ENCODE data around the gene HMGB1. TPM values are rescaled to one million over a fixed set of nuclear protein-coding genes. Genes with fewer than 3 reads are reported as not detected.

Gene HMGB1
- total and polyA plus RNA-seq, 2 experiments from 2014 or later = 727 to 2,970 TPM

DNA sequence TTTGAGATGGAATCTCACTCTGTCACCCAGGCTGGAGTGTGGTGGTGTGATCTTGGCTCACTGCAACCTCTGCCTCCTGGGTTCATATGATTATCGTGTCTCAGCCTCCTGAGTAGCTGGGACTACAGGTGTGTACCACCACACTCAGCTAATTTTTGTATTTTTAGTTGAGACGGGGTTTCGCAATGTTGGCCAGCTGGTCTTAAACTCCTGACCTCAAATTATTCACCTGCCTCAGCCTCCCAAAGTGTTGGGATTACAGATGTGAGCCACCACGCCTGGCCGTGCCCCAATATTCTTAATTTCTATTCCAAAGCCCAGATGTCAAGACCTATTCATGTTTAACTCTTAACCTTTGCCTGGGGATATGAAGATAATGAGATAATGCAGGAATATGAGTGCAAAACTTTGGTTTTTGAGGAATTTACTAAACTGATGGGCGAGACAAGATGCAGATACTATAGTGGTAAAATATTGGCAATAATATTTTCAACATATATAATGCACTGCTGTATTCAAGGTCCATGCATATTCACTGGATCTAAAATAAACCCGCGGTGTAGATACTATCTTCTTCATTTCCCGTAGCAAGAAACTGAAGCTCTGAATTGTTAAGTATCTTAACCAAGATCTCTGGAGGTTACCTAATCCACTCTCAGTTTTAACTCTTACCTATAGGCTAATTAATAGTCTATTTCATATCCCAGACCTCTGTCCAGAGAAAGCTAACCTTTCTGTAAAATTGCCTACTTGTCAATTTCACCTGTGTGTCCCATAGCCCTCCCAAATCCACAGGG lies 43.7 kb upstream of the HMGB1 start (continued):
- TF ChIP-seq, protein P1, sequence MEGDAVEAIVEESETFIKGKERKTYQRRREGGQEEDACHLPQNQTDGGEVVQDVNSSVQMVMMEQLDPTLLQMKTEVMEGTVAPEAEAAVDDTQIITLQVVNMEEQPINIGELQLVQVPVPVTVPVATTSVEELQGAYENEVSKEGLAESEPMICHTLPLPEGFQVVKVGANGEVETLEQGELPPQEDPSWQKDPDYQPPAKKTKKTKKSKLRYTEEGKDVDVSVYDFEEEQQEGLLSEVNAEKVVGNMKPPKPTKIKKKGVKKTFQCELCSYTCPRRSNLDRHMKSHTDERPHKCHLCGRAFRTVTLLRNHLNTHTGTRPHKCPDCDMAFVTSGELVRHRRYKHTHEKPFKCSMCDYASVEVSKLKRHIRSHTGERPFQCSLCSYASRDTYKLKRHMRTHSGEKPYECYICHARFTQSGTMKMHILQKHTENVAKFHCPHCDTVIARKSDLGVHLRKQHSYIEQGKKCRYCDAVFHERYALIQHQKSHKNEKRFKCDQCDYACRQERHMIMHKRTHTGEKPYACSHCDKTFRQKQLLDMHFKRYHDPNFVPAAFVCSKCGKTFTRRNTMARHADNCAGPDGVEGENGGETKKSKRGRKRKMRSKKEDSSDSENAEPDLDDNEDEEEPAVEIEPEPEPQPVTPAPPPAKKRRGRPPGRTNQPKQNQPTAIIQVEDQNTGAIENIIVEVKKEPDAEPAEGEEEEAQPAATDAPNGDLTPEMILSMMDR (conservative IDR thresholded peaks at IDR 0.05; ENCODE audit: low read depth in 2 of 2) = no peak
- no peak for TF ChIP-seq ZNF331 (CRISPR knock-in tag; IDR thresholded peaks at IDR 0.05; ENCODE audit: low read depth)

DNA sequence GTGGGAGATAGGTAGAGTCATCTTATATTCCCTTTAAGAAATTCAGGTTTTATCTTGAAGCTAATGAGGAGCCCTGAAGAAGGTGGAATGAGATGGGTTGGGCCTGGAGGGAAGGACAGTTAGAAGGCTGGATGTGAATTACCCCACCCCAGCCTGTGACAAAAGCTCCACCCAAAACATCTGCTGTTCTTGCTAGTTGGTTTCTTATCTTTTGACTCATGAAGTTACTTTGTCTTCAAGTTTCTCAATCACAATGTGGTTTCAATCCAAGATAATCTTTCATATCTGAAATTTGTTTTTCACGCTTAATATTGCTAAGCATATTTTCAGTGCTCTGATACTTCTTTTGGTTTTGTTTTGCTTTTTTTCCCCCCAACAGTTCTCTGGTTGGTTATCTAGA lies 38.3 kb upstream of the HMGB1 start:
- no peaks in the 10 kb centered on the region for H3K4me1 ChIP-seq (ENCODE audit: insufficient read depth)
- DNase-seq (ENCODE audit: low spot score) = no peak
- no peak overlapping the region for H3K4me2 ChIP-seq
- no peaks in the 10 kb centered on the region for H4K20me1 ChIP-seq (replicated peaks; ENCODE audit: insufficient read depth)
- H3K79me2 ChIP-seq (replicated peaks; ENCODE audit: insufficient read depth) = no peaks in the 10 kb centered on the region
- Mint-ChIP-seq H3K36me3 (ENCODE audit: low read depth) (no peaks in the 10 kb centered on the region), H3K9me3 (no peaks in the 10 kb centered on the region), H3K27me3 (ENCODE audit: insufficient read depth, low read depth, poor library complexity) (peaks cover 5% of the 10 kb centered on the region), H3K4me3 (no peak overlapping the region), H3K27ac (no peak overlapping the region), H3K4me1 (peaks cover 6% of the 10 kb centered on the region)
- no peak for TF ChIP-seq EZH2 (IDR thresholded peaks at IDR 0.05; ENCODE audit: low read depth, unreplicated experiment)
- no peaks in the 10 kb centered on the region for H3K27me3 ChIP-seq (ENCODE audit: insufficient read depth)
- no peak for ATAC-seq
- H2AFZ ChIP-seq = no peak overlapping the region
- no peak overlapping the region for H3K27ac ChIP-seq (ENCODE audit: low read depth)
- no peak overlapping the region for H3K4me3 ChIP-seq
- H3K36me3 ChIP-seq (ENCODE audit: insufficient read depth) = no peaks in the 10 kb centered on the region
- no peaks in the 10 kb centered on the region for H3K9me2 ChIP-seq (ENCODE audit: insufficient read depth)
- no peaks in the 10 kb centered on the region for H3F3A ChIP-seq (replicated peaks; ENCODE audit: low read depth)

DNA sequence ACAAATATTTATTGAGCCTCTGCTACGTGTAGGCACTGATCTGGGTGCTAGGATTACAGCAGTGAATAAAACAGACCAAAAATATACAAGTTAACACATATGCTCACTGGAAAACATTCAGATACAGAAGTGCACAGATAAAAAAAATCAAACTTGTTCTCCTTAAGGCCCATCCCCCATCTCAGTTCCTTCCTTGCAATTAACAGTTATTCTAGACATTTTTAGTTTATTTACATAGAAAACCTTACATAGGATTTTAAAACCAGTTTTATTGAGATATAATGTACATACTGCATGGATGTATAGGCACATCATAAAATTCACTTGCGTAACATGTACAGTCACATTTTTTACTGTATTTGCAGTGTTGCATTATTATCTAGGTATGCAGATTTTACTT lies 36.5 kb upstream of the HMGB1 start:
- Histone ChIP-seq H3K4me1 (ENCODE audit: insufficient read depth) (no peaks in the 10 kb centered on the region), H3K9me2 (ENCODE audit: insufficient read depth) (no peaks in the 10 kb centered on the region), H3K79me2 (replicated peaks; ENCODE audit: insufficient read depth) (no peaks in the 10 kb centered on the region), H3K36me3 (ENCODE audit: insufficient read depth) (no peaks in the 10 kb centered on the region), H4K20me1 (replicated peaks; ENCODE audit: insufficient read depth) (no peaks in the 10 kb centered on the region), H3K27ac (ENCODE audit: low read depth) (no peak overlapping the region), H3K4me3 (no peak overlapping the region), H3F3A (replicated peaks; ENCODE audit: low read depth) (no peaks in the 10 kb centered on the region), H3K4me2 (no peak overlapping the region), H3K27me3 (ENCODE audit: insufficient read depth) (no peaks in the 10 kb centered on the region), H2AFZ (no peak overlapping the region)
- Mint-ChIP-seq H3K4me1 (peaks cover 6% of the 10 kb centered on the region), H3K36me3 (ENCODE audit: low read depth) (no peaks in the 10 kb centered on the region), H3K9me3 (no peaks in the 10 kb centered on the region), H3K4me3 (no peak overlapping the region), H3K27me3 (ENCODE audit: insufficient read depth, low read depth, poor library complexity) (peaks cover 4% of the 10 kb centered on the region), H3K27ac (no peak overlapping the region)
- no peak for ATAC-seq
- no peak for TF ChIP-seq ZNF331 (CRISPR knock-in tag; IDR thresholded peaks at IDR 0.05; ENCODE audit: low read depth)
- TF ChIP-seq, protein P2, sequence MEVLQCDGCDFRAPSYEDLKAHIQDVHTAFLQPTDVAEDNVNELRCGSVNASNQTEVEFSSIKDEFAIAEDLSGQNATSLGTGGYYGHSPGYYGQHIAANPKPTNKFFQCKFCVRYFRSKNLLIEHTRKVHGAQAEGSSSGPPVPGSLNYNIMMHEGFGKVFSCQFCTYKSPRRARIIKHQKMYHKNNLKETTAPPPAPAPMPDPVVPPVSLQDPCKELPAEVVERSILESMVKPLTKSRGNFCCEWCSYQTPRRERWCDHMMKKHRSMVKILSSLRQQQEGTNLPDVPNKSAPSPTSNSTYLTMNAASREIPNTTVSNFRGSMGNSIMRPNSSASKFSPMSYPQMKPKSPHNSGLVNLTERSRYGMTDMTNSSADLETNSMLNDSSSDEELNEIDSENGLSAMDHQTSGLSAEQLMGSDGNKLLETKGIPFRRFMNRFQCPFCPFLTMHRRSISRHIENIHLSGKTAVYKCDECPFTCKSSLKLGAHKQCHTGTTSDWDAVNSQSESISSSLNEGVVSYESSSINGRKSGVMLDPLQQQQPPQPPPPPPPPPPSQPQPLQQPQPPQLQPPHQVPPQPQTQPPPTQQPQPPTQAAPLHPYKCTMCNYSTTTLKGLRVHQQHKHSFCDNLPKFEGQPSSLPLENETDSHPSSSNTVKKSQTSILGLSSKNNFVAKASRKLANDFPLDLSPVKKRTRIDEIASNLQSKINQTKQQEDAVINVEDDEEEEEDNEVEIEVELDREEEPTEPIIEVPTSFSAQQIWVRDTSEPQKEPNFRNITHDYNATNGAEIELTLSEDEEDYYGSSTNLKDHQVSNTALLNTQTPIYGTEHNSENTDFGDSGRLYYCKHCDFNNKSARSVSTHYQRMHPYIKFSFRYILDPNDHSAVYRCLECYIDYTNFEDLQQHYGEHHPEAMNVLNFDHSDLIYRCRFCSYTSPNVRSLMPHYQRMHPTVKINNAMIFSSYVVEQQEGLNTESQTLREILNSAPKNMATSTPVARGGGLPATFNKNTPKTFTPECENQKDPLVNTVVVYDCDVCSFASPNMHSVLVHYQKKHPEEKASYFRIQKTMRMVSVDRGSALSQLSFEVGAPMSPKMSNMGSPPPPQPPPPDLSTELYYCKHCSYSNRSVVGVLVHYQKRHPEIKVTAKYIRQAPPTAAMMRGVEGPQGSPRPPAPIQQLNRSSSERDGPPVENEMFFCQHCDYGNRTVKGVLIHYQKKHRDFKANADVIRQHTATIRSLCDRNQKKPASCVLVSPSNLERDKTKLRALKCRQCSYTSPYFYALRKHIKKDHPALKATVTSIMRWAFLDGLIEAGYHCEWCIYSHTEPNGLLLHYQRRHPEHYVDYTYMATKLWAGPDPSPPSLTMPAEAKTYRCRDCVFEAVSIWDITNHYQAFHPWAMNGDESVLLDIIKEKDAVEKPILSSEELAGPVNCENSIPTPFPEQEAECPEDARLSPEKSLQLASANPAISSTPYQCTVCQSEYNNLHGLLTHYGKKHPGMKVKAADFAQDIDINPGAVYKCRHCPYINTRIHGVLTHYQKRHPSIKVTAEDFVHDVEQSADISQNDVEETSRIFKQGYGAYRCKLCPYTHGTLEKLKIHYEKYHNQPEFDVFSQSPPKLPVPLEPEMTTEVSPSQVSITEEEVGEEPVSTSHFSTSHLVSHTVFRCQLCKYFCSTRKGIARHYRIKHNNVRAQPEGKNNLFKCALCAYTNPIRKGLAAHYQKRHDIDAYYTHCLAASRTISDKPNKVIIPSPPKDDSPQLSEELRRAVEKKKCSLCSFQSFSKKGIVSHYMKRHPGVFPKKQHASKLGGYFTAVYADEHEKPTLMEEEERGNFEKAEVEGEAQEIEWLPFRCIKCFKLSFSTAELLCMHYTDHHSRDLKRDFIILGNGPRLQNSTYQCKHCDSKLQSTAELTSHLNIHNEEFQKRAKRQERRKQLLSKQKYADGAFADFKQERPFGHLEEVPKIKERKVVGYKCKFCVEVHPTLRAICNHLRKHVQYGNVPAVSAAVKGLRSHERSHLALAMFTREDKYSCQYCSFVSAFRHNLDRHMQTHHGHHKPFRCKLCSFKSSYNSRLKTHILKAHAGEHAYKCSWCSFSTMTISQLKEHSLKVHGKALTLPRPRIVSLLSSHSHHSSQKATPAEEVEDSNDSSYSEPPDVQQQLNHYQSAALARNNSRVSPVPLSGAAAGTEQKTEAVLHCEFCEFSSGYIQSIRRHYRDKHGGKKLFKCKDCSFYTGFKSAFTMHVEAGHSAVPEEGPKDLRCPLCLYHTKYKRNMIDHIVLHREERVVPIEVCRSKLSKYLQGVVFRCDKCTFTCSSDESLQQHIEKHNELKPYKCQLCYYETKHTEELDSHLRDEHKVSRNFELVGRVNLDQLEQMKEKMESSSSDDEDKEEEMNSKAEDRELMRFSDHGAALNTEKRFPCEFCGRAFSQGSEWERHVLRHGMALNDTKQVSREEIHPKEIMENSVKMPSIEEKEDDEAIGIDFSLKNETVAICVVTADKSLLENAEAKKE (CRISPR knock-in tag; IDR thresholded peaks at IDR 0.05) = no peak
- no peak for TF ChIP-seq STAT1 (IDR thresholded peaks at IDR 0.05; ENCODE audit: unreplicated experiment)
- no peak for DNase-seq (ENCODE audit: low spot score)
